HG02884 (cell line): ENCODE data around the gene WDHD1.
"Not testable (repeated sequence)": the region's sequence is repeated elsewhere in the genome, so short reads cannot be mapped to it uniquely, and the experiment has no call there.

Experiments used
- ATAC-seq: cut with Tn5 transposase; IDR thresholded peaks from one replicate; pipeline ENCODE4 v1.9.1; 2021; ENCODE audit warnings: mild to moderate bottlenecking, moderate library complexity; ENCODE audit not compliant: unreplicated experiment

WDHD1 gene

DNA sequence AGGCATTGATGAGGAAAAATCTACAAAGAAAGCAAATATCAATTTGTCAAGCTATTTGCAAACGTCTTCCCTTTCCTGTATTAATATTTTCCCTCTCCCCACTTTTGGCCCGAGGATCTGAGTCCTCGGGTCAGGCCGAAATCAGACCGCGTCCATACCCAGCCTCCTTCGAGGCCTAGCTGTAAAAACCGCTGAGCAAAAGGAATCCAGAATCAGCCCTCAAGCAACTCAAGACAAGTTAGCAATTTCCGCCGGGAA is 24.2 kb upstream of the WDHD1 start:
- ATAC-seq: peak; percentile 29

GRCh38 chr14:55048900-55049436 is 22.1 kb upstream of the WDHD1 start:
- ATAC-seq: no peak

DNA sequence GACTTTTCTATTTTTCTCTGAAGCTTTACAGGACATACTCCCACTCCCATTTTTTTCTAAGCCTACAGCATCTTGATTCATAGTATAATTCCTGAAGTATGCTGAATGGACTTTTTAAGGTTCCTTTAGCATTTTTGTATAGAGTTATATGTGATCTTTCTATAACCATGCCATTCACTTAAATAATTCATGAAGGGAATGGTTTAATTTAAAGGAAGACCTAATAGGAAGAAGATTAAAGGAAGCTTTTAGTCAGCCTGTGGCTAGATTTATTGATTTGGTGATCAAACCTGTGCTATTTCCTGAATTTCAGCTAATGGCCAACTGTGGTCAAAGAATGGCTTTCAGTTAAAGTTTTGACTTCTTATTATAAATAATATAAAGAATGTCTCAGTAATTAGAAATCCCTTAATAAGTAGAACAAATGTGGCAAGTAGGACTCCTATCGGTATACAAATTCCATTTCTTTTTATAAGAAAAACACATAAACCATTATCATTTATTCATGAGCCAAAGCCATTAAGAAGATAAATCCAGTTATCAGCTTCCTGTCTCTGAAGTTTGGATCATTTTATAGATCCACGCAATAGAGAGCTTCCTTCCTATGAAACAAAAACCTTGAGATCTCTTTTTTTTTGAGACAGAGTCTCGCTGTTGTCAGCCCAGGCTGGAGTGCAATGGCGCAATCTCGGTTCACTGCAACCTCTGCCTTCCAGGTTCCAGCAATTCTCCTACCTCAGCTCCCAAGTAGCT is 20.6 kb upstream of the WDHD1 start:
- ATAC-seq: no peak

DNA sequence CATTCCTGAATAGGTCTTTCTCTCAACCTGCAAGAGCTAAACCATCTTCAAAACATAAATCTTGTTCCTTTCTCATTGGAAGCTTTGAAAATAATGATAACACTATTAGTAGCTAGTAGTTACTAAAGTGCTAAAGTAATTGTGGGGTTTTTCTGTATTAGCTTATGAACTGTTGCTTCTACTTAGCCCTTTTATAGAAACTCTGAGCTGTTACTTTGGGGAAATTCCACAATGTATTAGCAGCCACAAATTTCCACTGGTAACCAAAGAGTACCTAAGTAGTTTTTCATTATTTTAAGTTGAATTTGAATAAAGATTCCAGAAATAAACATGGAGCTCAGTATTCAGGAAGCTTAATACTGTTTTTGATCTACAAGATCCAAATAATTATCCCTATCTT is 18.2 kb upstream of the WDHD1 start:
- ATAC-seq: no peak

- no peak for ATAC-seq
Measured at GRCh38 chr14:55043528-55043927, 16.6 kb upstream of the WDHD1 start.

- ATAC-seq: no peak
Measured at GRCh38 chr14:55038708-55039107, 11.8 kb upstream of the WDHD1 start.

DNA sequence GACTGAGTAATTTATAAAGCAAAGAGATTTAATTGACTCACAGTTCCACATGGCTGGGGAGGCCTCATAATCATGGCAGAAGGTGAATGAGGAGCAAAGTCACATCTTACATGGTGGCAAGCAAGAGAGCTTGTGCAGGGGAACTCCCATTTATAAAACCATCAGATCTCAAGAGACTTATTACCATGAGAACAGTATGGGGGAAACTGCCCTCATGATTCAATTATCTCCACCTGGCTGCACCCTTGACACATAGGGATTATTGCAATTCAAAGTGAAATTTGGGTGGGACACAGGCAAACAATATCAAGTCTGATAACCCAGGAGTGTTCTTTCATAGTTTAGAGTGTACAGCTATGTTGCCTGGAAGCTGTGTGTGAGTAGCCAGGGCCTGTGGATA is 11.1 kb upstream of the WDHD1 start:
- not testable (repeated sequence) for ATAC-seq

DNA sequence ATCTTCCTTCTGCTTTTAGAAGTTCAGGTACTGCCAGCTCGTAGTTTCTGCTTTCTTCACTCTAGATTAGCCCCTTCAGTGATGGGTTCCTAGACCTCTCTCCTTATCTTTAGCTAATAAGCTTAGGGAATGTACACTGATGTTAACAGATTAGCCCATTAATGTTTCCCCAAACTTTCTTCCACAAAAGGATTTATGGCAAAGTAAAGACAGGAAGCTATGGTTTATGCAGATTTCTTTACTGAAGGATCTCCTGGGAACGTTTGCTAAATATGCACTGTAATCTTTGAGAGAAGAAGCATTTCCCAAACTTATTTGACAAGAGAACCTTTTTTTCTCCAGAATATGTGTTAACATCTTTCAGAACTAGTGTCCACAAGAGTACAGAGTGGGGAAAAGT is 4.3 kb upstream of the WDHD1 start:
- no peak for ATAC-seq

DNA sequence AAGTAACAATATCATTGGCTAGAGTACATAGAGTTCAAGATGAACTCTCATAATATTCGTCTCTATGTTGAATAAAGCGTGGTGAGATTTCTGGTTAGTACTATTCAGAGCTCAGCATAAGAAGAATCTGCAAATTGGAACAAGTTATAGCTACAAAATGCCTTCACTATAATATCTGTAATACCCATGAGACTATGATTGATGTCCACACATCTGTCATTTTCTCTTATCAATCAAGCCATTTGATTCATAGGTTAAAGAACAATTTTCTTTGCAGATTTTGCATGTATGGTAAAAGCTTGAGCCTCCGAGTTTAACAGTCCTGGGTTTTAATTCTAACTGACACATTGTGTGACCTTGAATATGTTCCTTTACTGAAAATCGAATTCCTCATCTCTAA is 1.6 kb upstream of the WDHD1 start:
- ATAC-seq: no peak

- ATAC-seq: no peak
Measured at GRCh38 chr14:55028066-55028465, 1.2 kb upstream of the WDHD1 start.

DNA sequence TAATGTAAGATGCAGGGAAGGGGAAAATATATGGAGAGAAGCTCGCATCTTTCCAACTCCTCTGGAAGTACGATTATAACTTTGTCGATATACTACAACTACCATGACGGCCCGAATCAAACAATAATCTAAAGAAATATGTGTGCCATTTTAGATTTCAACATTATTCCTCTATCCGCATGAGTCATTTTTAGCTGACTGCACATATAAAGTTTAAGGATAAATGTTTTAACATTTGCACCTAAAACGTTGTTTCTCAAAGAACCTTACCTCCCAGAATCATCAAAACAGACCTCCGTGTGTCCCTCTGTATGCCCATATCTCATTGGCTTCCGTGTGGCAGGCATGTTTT is 482 bp downstream of the WDHD1 start:
- no peak for ATAC-seq

GRCh38 chr14:55025948-55026347 is 951 bp downstream of the WDHD1 start:
- no peak for ATAC-seq

- ATAC-seq: not testable (repeated sequence)
Measured at GRCh38 chr14:55024365-55024764, 2.5 kb downstream of the WDHD1 start.

DNA sequence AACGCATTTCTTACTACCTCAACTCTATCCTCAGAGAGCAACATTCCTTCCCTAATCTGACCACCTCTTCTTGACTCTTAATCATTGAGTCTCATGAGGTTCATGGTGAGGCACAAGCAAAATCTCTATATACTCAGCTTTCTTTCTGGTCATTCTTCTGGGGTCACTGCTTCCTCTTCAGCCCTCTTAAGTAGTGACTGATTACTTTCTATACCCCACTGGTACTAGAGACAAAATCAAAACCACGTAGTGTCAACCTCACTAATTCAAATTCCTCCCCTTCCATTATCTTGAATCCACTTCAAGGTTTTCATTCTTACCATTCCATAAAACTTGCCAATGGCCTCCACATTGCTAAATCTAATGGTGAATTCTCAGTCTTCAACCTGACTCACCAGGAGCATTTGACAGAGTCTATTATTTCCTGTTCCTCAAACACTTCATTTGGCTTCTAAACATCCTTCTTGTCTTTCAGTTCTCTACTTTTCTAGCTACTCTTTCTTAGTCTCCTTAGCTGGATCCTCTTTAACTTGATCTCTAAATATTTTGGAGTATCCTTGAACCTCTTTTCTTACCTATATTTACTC is 6.8 kb downstream of the WDHD1 start:
- ATAC-seq: no peak

DNA sequence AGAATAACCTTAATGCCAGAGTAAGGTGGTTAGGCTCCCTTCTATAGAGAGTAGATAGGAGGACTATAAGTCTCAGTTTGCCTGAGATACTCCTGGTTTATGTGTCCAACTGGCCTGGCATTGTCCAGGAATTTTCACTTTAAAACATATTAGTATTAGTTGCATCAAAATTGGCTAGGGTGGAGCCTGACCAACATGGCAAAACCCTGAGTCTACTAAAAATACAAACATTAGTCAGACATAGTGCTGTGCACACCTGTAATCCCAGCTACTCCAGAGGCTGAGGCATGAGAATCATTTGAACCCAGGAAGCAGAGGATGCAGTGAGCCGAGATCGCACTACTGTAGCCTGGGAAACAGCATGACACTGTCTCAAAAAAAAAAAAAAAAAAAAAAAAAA is 11.9 kb downstream of the WDHD1 start:
- no peak for ATAC-seq

GRCh38 chr14:55005071-55005470 is 21.8 kb downstream of the WDHD1 start:
- ATAC-seq: no peak

- ATAC-seq: no peak
Measured at GRCh38 chr14:55000381-55000780, 26.5 kb downstream of the WDHD1 start.

GRCh38 chr14:54985156-54985555 is 41.7 kb downstream of the WDHD1 start:
- no peak for ATAC-seq

DNA sequence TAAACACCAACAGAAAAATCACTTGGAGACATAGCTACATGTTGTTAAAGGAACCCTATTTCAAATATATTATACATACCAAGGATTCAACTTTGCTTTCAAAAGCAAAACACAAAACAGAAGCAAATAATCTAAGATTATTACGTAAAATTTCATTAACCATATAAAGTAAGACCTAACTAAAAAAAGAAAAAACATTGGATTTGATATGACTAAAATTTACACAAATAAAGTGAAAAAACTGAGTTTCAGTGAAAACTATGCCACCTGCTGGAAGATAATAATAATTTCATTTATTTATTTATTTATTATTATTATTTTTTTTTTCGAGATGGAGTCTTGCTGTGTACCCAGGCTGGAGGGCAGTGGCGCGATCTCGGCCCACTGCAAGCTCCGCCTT is 45.2 kb downstream of the WDHD1 start:
- no peak for ATAC-seq

GRCh38 chr14:54979039-54979438 is 47.9 kb downstream of the WDHD1 start:
- ATAC-seq: no peak

DNA sequence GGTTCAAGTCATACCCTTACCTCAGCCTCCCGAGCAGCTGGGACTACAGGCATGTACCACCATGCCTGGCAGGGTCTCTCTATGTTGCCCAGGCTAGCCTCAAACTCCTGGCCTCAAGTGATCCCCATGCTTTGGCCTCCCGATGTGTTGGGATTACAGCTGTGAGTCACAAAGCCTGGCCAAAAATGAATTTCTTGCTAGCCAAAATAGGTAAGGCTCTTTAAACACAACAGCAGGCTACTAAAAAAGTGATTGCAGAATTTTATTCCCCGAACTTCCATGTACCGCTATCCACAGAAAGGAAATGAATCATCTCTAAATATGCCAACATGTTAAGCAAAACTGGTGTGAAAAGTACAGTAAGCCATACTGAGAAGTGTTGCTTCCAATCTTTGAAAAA is 50.6 kb downstream of the WDHD1 start:
- ATAC-seq: no peak

DNA sequence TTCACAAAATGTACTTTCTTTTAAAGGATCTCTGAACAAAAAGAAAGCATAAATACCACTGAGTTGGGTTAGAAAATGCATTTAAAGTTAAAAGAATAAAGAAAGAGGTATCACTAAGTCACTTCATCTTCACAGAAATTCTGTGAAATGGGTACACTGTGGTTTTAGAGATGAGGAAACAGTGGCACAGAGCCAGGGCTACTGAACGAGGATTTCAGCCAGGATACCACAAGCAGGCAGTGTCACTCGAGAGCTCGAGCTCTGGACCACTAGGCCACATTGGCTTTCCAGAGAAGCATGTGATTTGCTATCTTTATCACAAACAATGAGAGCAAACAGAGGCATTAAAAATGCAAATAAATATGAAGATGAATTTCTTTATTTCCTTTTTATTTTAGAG is 51.0 kb downstream of the WDHD1 start:
- no peak for ATAC-seq
